ENCODE data around the gene MLC1.
A peak's percentile ranks its signal among the peaks of the same experiment; 100 is the strongest.

The MLC1 gene

DNA sequence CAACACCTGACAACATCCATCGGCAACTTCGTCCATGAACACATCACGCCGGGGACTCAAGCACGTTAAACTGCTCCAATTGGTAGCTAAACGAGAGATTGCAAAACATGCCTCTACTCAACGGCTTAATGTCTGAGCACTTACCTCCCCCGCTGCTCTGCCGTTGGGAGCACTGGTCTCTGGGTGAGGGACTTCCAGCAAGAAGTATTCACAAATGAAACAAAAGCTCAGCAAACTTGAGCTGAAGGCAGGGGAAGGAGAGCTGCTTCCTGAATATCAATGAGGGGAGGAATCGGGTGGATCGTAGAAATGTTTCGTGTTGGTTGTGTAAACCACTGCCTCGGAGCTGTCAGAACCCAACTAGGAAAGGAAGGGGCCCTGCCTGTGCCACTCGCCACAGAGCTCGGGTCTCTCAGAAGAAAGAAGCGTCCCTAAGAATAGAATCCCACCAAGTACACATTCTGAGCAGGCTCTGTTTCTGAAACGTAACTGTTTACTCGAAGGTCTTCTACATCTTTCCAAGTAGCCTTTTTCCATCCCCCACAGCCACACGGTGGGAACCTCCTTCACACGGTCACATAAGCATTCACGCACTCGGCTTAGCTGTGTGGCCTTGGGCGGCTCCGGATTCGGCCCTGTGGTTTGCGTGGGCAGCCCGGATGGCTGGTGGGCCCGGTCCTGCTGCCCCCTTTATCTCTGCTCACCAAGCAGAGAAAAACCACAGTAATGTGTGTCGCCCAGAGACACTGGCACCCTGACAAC, at the start of gene MLC1:
Gene MLC1, minus strand, starts transcription at position 216 of the 762 bp plus-strand sequence. CDS start 524 bp downstream, outside the sequence.
- FAIRE-seq, result no peak

DNA sequence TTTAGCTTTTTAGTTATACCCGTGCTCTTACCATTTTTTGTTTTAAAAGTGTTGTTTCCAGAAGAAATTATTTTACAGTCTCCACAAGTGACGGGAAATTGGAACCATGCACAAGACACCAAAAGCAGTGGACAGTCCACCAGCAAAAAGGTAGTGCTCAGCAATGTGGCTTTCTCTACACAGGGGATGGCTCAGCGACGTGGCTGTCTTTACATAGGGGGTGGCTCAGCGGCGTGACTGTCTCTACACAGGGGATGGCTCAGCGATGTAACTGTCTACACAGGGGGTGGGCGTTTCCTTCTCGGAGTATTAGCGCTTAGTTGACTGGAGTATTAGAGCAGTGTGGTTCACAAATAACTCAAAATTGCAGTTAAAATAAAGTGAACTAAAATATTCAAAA, 49.3 kb upstream of the MLC1 start:
- no peak for FAIRE-seq

DNA sequence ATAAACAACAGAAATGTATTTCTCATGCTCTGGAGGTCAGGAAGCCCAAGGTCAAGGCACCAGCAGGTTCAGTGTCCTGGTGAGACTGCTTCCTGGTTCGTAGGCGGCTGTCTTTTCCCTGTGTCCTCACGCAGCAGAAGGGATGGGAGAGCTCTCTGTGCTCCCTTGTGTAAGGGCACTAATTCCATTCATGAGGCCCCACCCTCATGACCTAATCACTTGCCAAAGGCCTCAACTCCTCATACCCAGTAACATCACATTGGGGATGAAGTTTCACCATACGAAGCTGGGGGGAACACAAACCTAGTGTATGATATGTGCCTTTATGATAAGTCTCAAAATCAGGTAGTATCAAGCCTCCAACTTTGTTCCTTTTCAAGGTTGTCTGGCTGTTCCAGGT, 46.7 kb upstream of the MLC1 start:
- no peak for FAIRE-seq

GRCh38 chr22:50129121-50129736, 44.0 kb upstream of the MLC1 start:
- FAIRE-seq, result no peak

GRCh38 chr22:50125029-50125428, 39.8 kb upstream of the MLC1 start:
- FAIRE-seq, result no peak

- FAIRE-seq, result no peak
These were observed 37.9 kb upstream of the MLC1 start for GRCh38 chr22:50123119-50123518.

DNA sequence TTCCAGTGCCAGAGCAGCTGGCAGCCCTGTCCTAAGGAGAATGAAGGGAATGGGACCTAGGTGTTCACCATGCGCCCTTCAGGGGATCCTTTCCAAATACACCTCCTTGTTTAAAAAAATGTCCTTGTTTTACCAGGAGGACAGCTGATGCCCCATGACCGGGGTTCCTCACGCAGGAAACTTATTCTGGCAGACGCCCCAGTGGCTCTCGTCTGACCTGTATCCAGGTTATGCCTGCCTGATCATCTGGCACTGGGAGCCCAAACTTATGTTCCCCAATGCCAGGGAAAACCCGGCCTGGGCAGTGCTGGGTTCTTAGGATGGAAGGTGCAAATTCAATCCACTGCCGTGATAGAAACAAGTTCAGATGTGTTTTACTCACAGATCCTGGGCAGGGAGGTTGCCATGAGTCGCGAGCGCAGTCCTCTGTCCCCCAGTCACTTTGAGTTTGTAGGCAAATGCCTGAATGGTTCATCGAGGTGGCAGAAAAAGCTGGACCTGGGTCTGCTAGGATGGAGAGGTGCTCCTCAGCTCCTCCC, 36.0 kb upstream of the MLC1 start:
- no peak for FAIRE-seq

- FAIRE-seq, result peak; percentile 72
These were observed 34.6 kb upstream of the MLC1 start for GRCh38 chr22:50119768-50120251.

DNA sequence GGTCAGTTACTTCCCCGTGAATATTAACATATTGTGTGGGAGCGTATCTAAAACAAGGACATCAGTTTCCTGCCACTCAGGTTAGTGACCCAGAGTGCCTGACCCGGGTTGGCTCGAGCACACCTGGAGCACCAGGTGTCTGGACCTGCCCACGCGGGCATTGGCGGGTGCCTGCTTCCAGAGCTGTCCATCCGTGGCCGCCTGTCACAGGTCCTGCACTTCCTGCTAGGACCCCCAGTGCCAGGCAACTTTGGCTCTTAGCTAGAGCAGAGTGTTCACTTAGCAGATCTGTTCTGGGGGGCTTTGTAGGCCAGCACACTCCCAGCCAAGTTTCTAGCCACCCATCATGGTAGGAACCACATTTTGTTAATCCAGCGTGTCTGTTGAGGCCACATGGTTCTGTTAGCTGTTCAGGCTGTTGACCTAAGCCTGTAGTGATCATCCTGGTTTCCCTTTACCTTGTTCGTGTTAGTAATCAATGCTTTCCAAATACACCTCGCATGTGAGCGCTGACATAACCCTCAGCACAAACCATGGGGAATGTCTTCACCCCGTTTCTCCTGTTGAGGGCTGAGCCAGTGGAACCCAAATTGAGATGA, 34.0 kb upstream of the MLC1 start:
- FAIRE-seq, result no peak

DNA sequence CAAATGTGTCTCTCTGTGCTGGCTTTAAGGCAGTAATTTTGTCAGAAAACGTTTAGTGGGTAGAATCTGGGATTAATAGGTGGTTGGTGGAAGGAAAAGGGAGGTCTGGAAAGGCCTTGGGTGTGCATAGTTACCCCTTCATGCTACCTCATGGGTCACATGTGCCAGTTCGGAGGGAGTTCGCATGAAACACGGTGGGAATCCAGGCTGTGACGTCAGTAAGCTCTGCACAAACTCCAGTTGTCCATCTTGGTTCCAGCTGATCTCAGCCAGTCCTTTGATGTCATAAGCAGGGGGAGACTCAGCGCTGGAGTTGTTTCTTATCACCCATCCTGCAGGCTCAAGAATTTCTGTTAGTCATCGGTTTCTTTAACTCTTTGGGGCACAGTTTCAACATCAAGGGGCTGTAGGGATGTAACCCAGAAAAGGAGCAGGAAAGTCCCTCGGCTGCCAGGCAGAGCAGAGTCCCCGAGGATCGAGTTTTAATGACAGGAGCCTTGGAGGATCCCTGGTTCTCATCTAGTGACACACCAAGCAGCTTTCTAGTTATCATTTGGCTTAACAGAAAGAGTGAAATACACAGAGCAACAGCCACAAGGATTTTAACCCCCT, 33.4 kb upstream of the MLC1 start:
- FAIRE-seq, result no peak

- no peak for FAIRE-seq
These were observed 32.9 kb upstream of the MLC1 start for GRCh38 chr22:50118129-50118528.

DNA sequence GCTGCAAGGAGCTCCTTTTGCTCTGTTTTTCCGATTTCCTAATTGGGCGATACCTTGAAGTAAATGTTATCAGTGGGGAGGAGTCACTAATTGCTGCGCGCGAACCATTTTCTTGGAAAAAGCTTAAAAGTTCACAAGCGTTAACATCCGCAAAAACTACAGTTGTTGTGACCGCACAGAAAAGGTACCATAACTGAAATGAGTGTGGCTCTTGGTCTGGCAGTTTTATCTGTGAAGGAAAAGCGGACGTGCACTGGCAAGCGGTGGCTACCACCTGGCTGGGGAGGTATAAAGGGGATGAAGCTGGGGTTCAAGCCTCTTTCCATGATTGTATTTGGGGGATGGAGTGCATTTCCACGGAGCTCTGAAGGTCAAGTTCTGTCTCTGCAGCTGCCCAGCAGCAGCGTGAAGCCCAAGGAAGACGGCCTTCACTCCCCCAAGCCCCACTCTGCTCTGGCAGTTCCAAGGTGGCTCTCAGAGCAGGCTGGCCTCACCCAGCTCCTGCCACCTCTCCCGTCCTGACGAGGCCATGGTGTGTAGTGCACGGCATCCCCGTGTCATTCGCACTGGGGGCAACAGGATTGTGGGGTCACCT, 32.0 kb upstream of the MLC1 start:
- FAIRE-seq, result no peak

- FAIRE-seq, result no peak
These were observed 30.5 kb upstream of the MLC1 start for GRCh38 chr22:50115693-50116092.

GRCh38 chr22:50114221-50115021, 29.2 kb upstream of the MLC1 start:
- peak; percentile 98 for FAIRE-seq

- FAIRE-seq, result no peak
These were observed 27.2 kb upstream of the MLC1 start for GRCh38 chr22:50112151-50113118.

GRCh38 chr22:50111056-50111455, 25.8 kb upstream of the MLC1 start:
- FAIRE-seq, result no peak

GRCh38 chr22:50107529-50107928, 22.3 kb upstream of the MLC1 start:
- FAIRE-seq, result no peak

- FAIRE-seq, result no peak
These were observed 20.2 kb upstream of the MLC1 start for GRCh38 chr22:50105208-50106100.

GRCh38 chr22:50104141-50104544, 18.9 kb upstream of the MLC1 start:
- FAIRE-seq, result no peak

DNA sequence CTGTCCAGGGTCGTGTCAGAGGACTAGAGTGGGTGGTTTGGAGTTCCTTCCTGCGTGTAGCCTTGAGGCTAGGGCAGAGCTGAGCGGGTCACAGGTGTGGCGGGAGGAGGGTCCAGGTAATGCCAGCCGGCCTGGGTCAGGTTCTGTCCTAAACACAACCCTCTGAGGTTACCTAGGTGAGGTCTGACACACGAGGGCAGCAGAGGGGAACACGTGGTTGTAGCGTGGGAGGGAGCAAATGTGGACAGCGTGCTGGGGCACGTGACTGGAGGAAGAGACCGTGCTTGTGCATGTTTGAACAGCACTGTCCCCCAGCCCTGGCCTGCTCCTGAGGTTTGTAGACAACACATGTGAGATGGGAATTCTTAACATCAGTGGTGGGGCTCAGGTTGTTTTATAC, 17.7 kb upstream of the MLC1 start:
- no peak for FAIRE-seq

All from endometrium (tissue), 2 donors.